Measurements from ENCODE around the gene NUP35. TPM values are rescaled to one million over a fixed set of nuclear protein-coding genes. Genes with fewer than 3 reads are reported as not detected.
A peak's percentile ranks its signal among the peaks of the same experiment; 100 is the strongest.

The NUP35 gene
- polyA plus RNA-seq, 2 of the 4 experiments (the other 2 are of a cell fraction), result 39.6 to 45.9 TPM

DNA sequence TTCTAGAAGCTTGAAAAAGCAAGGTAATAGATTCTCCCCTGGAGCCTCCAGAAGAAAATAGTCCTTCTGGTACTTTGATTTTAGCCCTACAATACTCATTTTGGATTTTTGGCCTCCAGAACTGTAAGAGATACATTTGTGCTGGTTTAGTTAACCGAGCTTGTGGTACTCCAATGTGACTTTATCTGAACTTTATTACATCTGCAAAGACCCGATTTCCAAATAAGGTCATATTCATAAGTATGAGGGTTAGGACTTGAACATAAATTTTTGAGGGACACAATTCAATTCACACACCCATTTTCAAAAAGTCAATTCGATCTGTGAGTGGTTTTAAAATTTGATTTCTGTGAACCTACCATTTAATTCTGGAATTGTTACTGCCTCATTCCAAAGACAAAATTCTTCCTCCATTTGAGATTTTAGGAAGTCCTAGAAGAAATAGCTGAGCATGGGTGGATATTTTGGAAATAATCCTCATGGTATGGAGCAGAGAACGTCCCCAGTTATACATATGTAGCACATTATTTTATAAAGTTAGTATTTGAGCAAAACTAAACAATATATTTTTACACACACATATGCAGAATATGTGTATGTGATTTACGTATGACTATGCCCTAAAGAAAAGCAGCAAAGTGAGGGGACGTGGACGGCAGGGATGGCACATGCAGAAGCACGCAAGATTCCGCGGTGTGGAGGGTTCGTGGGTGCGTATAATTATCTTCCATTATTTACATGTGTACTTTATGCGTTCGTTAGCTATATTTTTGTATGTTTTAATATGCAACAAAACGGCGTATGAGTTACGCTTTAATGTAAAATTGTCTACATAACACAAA is 905 bp upstream of the NUP35 start:
- Histone ChIP-seq H3K4me1 (peaks cover 29% of the 10 kb centered on the region), H3K4me2 (peak overlapping the region; percentile 75), H3K9me3 (no peaks in the 10 kb centered on the region), H3K4me3 (peak overlapping the region; percentile 61), H3K27ac (peak overlapping the region; percentile 76 to 96)
- FAIRE-seq (peak; percentile 13), ATAC-seq (peak; percentile 9 to 36; a peak in 3 of 6 replicates), DNase-seq (ENCODE audit: low read depth in 1 of 2, low spot score in 1 of 2) (no peak)
- TF ChIP-seq, protein P1, sequence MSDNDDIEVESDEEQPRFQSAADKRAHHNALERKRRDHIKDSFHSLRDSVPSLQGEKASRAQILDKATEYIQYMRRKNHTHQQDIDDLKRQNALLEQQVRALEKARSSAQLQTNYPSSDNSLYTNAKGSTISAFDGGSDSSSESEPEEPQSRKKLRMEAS (IDR thresholded peaks at IDR 0.05), result no peak
- TF ChIP-seq TP53 (CRISPR knock-in tag; IDR thresholded peaks at IDR 0.05) (no peak), ZSCAN20 (CRISPR knock-in tag; IDR thresholded peaks at IDR 0.05) (no peak), NPAS2 (CRISPR knock-in tag; IDR thresholded peaks at IDR 0.05; ENCODE audit: borderline replicate concordance) (no peak), POLR2AphosphoS2 (conservative IDR thresholded peaks at IDR 0.05; ENCODE audit: low read length) (no peak), MAFK (IDR thresholded peaks at IDR 0.05; ENCODE audit: partially characterized antibody) (no peak)
- CTCF ChIA-PET, result interaction anchor here (1.0 kb wide), 1 partner anchor 52 kb away, joined by 3 read pairs; no protein-coding TSS in a partner anchor
- POLR2A ChIA-PET, result interaction anchor here (1.1 to 1.7 kb wide), 2 partner anchors 14 to 43 kb away, joined by 3 to 4 read pairs; no protein-coding TSS in a partner anchor
- 22% methylated on average over 17 of the region's 17 CpGs for WGBS (ENCODE audit: missing lambda C conversion rate)

DNA sequence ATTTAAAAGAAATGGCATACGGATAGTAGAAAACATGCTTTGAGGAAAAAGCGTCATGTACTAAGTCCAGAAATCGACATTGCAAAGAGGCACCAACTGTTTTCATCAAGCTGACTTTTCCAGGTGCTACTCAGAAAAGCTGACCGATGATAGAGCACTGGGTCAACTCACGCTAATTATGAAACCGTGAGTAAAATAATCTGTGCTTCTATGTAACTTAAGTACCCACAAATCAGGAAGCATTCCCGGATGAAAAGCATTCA is 353 bp upstream of the NUP35 start:
- 2% methylated on average over 7 of the region's 7 CpGs for WGBS (ENCODE audit: missing lambda C conversion rate)
- no peaks in the 10 kb centered on the region for H3K9me3 ChIP-seq
- peaks cover 29% of the 10 kb centered on the region for H3K4me1 ChIP-seq
- H3K27ac ChIP-seq, result peak overlapping the region; percentile 76 to 96
- ChIA-PET CTCF (interaction anchor here (1.0 to 1.2 kb wide), 2 partner anchors 17 to 52 kb away, joined by 3 read pairs; no protein-coding TSS in a partner anchor), POLR2A (interaction anchor here (1.1 to 1.7 kb wide), 2 partner anchors 15 to 43 kb away, joined by 3 to 4 read pairs; no protein-coding TSS in a partner anchor)
- FAIRE-seq, result peak; percentile 13
- no peak for TF ChIP-seq SMC3 (IDR thresholded peaks at IDR 0.05)
- TF ChIP-seq, protein P2, sequence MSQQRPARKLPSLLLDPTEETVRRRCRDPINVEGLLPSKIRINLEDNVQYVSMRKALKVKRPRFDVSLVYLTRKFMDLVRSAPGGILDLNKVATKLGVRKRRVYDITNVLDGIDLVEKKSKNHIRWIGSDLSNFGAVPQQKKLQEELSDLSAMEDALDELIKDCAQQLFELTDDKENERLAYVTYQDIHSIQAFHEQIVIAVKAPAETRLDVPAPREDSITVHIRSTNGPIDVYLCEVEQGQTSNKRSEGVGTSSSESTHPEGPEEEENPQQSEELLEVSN (IDR thresholded peaks at IDR 0.05; ENCODE audit: borderline replicate concordance, low read depth), result no peak
- TF ChIP-seq RAD21 (conservative IDR thresholded peaks at IDR 0.05 in 1 of 2, IDR thresholded peaks at IDR 0.05 in 1 of 2), result no peak
- no peak for TF ChIP-seq HDAC2 (IDR thresholded peaks at IDR 0.05)
- TF ChIP-seq, protein P3, sequence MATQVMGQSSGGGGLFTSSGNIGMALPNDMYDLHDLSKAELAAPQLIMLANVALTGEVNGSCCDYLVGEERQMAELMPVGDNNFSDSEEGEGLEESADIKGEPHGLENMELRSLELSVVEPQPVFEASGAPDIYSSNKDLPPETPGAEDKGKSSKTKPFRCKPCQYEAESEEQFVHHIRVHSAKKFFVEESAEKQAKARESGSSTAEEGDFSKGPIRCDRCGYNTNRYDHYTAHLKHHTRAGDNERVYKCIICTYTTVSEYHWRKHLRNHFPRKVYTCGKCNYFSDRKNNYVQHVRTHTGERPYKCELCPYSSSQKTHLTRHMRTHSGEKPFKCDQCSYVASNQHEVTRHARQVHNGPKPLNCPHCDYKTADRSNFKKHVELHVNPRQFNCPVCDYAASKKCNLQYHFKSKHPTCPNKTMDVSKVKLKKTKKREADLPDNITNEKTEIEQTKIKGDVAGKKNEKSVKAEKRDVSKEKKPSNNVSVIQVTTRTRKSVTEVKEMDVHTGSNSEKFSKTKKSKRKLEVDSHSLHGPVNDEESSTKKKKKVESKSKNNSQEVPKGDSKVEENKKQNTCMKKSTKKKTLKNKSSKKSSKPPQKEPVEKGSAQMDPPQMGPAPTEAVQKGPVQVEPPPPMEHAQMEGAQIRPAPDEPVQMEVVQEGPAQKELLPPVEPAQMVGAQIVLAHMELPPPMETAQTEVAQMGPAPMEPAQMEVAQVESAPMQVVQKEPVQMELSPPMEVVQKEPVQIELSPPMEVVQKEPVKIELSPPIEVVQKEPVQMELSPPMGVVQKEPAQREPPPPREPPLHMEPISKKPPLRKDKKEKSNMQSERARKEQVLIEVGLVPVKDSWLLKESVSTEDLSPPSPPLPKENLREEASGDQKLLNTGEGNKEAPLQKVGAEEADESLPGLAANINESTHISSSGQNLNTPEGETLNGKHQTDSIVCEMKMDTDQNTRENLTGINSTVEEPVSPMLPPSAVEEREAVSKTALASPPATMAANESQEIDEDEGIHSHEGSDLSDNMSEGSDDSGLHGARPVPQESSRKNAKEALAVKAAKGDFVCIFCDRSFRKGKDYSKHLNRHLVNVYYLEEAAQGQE (IDR thresholded peaks at IDR 0.05), result no peak
- TF ChIP-seq ESRRA (IDR thresholded peaks at IDR 0.05; ENCODE audit: borderline replicate concordance, low read length), result no peak
- TF ChIP-seq ZSCAN20 (CRISPR knock-in tag; IDR thresholded peaks at IDR 0.05), result no peak
- TF ChIP-seq, protein P4, sequence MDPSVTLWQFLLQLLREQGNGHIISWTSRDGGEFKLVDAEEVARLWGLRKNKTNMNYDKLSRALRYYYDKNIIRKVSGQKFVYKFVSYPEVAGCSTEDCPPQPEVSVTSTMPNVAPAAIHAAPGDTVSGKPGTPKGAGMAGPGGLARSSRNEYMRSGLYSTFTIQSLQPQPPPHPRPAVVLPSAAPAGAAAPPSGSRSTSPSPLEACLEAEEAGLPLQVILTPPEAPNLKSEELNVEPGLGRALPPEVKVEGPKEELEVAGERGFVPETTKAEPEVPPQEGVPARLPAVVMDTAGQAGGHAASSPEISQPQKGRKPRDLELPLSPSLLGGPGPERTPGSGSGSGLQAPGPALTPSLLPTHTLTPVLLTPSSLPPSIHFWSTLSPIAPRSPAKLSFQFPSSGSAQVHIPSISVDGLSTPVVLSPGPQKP (IDR thresholded peaks at IDR 0.05; ENCODE audit: low read depth, low read length), result no peak
- no peak for TF ChIP-seq KDM1A (IDR thresholded peaks at IDR 0.05; ENCODE audit: low read depth)
- TF ChIP-seq SREBF2 (IDR thresholded peaks at IDR 0.05), result no peak
- no peak for TF ChIP-seq MAZ (IDR thresholded peaks at IDR 0.05; ENCODE audit: borderline replicate concordance, low read depth, low read length)
- TF ChIP-seq CHD4 (IDR thresholded peaks at IDR 0.05; ENCODE audit: borderline replicate concordance), result no peak
- TF ChIP-seq HOXA7 (CRISPR knock-in tag; IDR thresholded peaks at IDR 0.05), result no peak
- TF ChIP-seq HEYL (CRISPR knock-in tag; IDR thresholded peaks at IDR 0.05), result no peak
- TF ChIP-seq, protein P5, sequence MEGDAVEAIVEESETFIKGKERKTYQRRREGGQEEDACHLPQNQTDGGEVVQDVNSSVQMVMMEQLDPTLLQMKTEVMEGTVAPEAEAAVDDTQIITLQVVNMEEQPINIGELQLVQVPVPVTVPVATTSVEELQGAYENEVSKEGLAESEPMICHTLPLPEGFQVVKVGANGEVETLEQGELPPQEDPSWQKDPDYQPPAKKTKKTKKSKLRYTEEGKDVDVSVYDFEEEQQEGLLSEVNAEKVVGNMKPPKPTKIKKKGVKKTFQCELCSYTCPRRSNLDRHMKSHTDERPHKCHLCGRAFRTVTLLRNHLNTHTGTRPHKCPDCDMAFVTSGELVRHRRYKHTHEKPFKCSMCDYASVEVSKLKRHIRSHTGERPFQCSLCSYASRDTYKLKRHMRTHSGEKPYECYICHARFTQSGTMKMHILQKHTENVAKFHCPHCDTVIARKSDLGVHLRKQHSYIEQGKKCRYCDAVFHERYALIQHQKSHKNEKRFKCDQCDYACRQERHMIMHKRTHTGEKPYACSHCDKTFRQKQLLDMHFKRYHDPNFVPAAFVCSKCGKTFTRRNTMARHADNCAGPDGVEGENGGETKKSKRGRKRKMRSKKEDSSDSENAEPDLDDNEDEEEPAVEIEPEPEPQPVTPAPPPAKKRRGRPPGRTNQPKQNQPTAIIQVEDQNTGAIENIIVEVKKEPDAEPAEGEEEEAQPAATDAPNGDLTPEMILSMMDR (IDR thresholded peaks at IDR 0.05), result no peak
- no peak for TF ChIP-seq CHD2 (IDR thresholded peaks at IDR 0.05; ENCODE audit: low read length, partially characterized antibody)
- peak overlapping the region; percentile 61 for H3K4me3 ChIP-seq
- no peak for DNase-seq (ENCODE audit: low read depth in 1 of 2, low spot score in 1 of 2)
- H3K4me2 ChIP-seq, result peak overlapping the region; percentile 75
- no peak; a peak in 3 of 6 replicates for ATAC-seq

Measured in A549 (cell line).